ENCODE data around the gene STEAP2.

STEAP2 gene

DNA sequence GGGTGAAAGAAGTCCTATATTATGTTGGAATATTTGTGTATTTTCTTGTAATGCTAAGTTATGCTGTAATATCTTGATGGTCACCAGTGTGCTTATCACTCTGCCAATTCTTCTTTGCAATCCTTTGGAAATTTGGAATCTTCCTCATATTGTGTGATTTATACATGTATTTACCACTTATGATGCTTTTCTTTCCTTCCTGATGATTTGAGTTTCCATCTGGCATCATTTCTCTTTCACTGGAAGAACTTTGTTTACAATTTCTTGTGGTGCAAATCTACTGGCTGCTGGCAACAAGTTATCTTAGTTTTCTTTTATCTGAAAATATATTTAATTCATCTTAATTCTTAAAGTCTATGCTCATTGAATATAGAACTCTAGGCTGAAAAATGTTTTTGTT is 62.6 kb downstream of the STEAP2 start:
- no peak for DNase-seq

DNA sequence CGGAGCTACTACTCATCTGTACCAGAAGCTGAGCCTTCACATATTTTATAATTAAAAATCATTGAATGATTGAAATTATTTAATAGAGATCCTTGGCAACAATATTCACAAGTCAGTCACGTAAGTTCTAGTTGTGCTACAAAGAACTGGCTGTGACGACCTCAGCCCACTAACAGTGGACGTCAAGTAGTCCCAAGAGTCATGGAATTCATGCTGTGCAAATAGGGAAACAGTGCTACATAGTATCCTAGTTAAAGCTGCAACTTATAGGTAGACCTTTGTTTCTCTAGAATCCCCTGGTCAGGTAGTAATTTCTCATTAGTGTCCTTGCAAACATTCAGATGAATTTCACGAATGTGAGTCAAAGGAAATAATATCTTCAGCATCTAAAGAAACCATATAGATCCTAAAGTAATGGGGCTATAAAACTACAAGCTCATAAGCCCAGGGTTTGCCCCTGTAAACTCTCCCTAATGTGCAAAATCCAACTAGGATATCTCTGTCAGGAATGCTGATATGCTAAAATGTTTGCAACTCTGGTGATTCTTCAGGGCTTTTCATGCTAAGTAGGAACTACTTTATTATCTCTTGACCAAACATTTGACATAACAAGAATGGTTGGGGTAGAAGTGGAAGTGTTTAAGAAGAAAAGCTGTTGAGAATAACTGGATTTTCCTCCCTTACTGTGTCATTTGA is 64.6 kb downstream of the STEAP2 start:
- DNase-seq: no peak
